Liver (tissue), 9 donors: Measurements from ENCODE around the gene RSBN1L. TPM values are rescaled to one million over a fixed set of nuclear protein-coding genes. Genes with fewer than 3 reads are reported as not detected.

Experiments used
- DNase-seq: peaks from one replicate; pipeline ENCODE4 v3.0.0-alpha.2; 2017; ENCODE audit warnings: low spot score
- H3K27ac ChIP-seq, 2 donors: one replicate each; pipeline ENCODE4 v1.7.0; 2013; ENCODE audit warnings: inconsistent platforms in 2 of 2, low read length in 2 of 2, control low read depth in 1 of 2, low read depth in 1 of 2, mild to moderate bottlenecking in 1 of 2
- H3K27me3 ChIP-seq, 4 donors: one replicate each; pipeline versions ENCODE4 v1.6.1 to v1.7.0; 2013; ENCODE audit warnings: low read length in 3 of 4, inconsistent platforms in 1 of 4, mild to moderate bottlenecking in 1 of 4, moderate library complexity in 1 of 4; ENCODE audit not compliant: control insufficient read depth in 4 of 4, insufficient read depth in 4 of 4
- H3K36me3 ChIP-seq, 4 donors: one replicate each; pipeline versions ENCODE4 v1.6.1 to v1.7.0; 2013; ENCODE audit warnings: low read length in 3 of 4, mild to moderate bottlenecking in 3 of 4, low read depth in 1 of 4, moderate library complexity in 1 of 4; ENCODE audit not compliant: control insufficient read depth in 4 of 4, insufficient read depth in 3 of 4
- H3K4me1 ChIP-seq, 4 donors: one replicate each; pipeline versions ENCODE4 v1.6.1 to v1.7.0; 2013; ENCODE audit warnings: low read length in 3 of 4, mild to moderate bottlenecking in 3 of 4, moderate library complexity in 1 of 4; ENCODE audit not compliant: control insufficient read depth in 4 of 4, insufficient read depth in 4 of 4
- H3K4me3 ChIP-seq, 3 donors: one replicate each; pipeline versions ENCODE4 v1.6.1 to v1.7.0; 2013; ENCODE audit warnings: low read length in 3 of 3, control low read depth in 1 of 3, low read depth in 1 of 3, mild to moderate bottlenecking in 1 of 3
- H3K9ac ChIP-seq, 2 donors: one replicate each; pipeline ENCODE4 v1.7.0; 2013; ENCODE audit warnings: low read length in 2 of 2, mild to moderate bottlenecking in 2 of 2, moderate library complexity in 2 of 2, control low read depth in 1 of 2, low read depth in 1 of 2
- H3K9me3 ChIP-seq, 4 donors: one replicate each; pipeline versions ENCODE4 v1.6.1 to v1.7.0; 2013; ENCODE audit warnings: low read length in 3 of 4; ENCODE audit not compliant: control insufficient read depth in 4 of 4
- EGR1 ChIP-seq, 2 donors: IDR thresholded peaks; 2 replicates each; pipeline ENCODE4 v1.6.1; 2016 to 2018; ENCODE audit warnings: antibody characterized with exemption in 2 of 2, low read depth in 2 of 2
- FOXA1 ChIP-seq: IDR thresholded peaks from 2 replicates; pipeline ENCODE4 v1.6.1; 2016; ENCODE audit warnings: antibody characterized with exemption
- FOXA2 ChIP-seq: IDR thresholded peaks from 2 replicates; pipeline ENCODE4 v1.6.1; 2016; ENCODE audit warnings: antibody characterized with exemption
- GABPA ChIP-seq, 2 donors: IDR thresholded peaks in 1 of 2; conservative IDR thresholded peaks in 1 of 2; 2 replicates each; pipeline ENCODE4 v1.6.1; 2016; ENCODE audit warnings: antibody characterized with exemption in 2 of 2, mild to moderate bottlenecking in 1 of 2, moderate library complexity in 1 of 2
- HNF4A ChIP-seq, 2 donors: conservative IDR thresholded peaks; 2 replicates each; pipeline ENCODE4 v1.6.1; 2016; ENCODE audit warnings: antibody characterized with exemption in 2 of 2, mild to moderate bottlenecking in 2 of 2
- HNF4G ChIP-seq: IDR thresholded peaks from 2 replicates; pipeline ENCODE4 v1.6.1; 2016; ENCODE audit warnings: antibody characterized with exemption
- JUND ChIP-seq, 2 donors: IDR thresholded peaks; 2 replicates each; pipeline ENCODE4 v1.6.1; 2016; ENCODE audit warnings: antibody characterized with exemption in 2 of 2
- NR2F2 ChIP-seq: IDR thresholded peaks from 2 replicates; pipeline ENCODE4 v1.6.1; 2016; ENCODE audit warnings: antibody characterized with exemption
- RAD21 ChIP-seq, 2 donors: IDR thresholded peaks; 2 replicates each; pipeline ENCODE4 v1.6.1; 2016; ENCODE audit warnings: antibody characterized with exemption in 2 of 2, mild to moderate bottlenecking in 2 of 2
- REST ChIP-seq: IDR thresholded peaks from 2 replicates; pipeline ENCODE4 v1.6.1; 2016; ENCODE audit warnings: antibody characterized with exemption, mild to moderate bottlenecking
- RXRA ChIP-seq, 2 donors: IDR thresholded peaks; 2 replicates each; pipeline ENCODE4 v1.6.1; 2017 to 2018; ENCODE audit warnings: antibody characterized with exemption in 2 of 2, mild to moderate bottlenecking in 1 of 2
- SP1 ChIP-seq: IDR thresholded peaks from 2 replicates; pipeline ENCODE4 v1.6.1; 2018; ENCODE audit warnings: antibody characterized with exemption, mild to moderate bottlenecking
- TAF1 ChIP-seq: conservative IDR thresholded peaks from 2 replicates; pipeline ENCODE4 v1.6.1; 2016; ENCODE audit warnings: antibody characterized with exemption, mild to moderate bottlenecking
- YY1 ChIP-seq: IDR thresholded peaks from 2 replicates; pipeline ENCODE4 v1.6.1; 2016; ENCODE audit warnings: antibody characterized with exemption, mild to moderate bottlenecking
- WGBS: extraction: QIAGEN DNeasy Blood & Tissue Kit; methylation state at CpG from one replicate; pipeline ENCODE4 v1.1.7; 2013; 5-methylcytosine and 5-hydroxymethylcytosine counted together
- polyA plus RNA-seq, 2 donors: library from polyadenylated mRNA; stranded (reverse) in 1 of 2; unstranded in 1 of 2; fragments of 200-250 nt in 1 of 2; fragments of >200 nt in 1 of 2; fragmentation: Nextera tagmentation in 1 of 2; extraction: Ambion mirVana in 1 of 2; gene quantifications; one replicate each; pipeline versions ENCODE4 v1.2.1 to v1.2.3, GENCODE V29; 2013 to 2015
- total RNA-seq, 2 donors: library from RNA; depleted of rRNA; stranded (reverse); fragments of >200 nt; gene quantifications; one replicate each; pipeline ENCODE4 v1.2.3, GENCODE V29; 2014
- TF ChIP-seq, protein P1 (sequence below): IDR thresholded peaks from 2 replicates; pipeline ENCODE4 v1.6.1; 2016; ENCODE audit warnings: antibody characterized with exemption
- TF ChIP-seq, protein P2 (sequence below): IDR thresholded peaks from 2 replicates; pipeline ENCODE4 v1.6.1; 2016; ENCODE audit warnings: antibody characterized with exemption
- TF ChIP-seq, protein P3 (sequence below): IDR thresholded peaks from 2 replicates; pipeline ENCODE4 v1.6.1; 2016; ENCODE audit warnings: antibody characterized with exemption
- TF ChIP-seq, protein P4 (sequence below): fragments of 150-350 bp; IDR thresholded peaks from 2 replicates; pipeline ENCODE4 v1.5.1; 2017; ENCODE audit warnings: improper control_type of control experiment, low read depth, low read length; ENCODE audit not compliant: missing input control
- donor health status: healthy.
- donor health status: healthy.
- donor health status: healthy.
- donor health status: healthy.
- donor health status: healthy.

RSBN1L gene
- total and polyA plus RNA-seq, 4 donors = 3.3 to 23.4 (median 7.9) TPM

- DNase-seq = no peak
- H3K27me3 ChIP-seq = no peaks in the 10 kb centered on the region
- 59% methylated on average over 6 of the region's 6 CpGs for WGBS
- H3K4me3 ChIP-seq = no peak overlapping the region
- peak overlapping the region in 1 of 2 donors; percentile 27 for H3K9ac ChIP-seq
- H3K9me3 ChIP-seq = no peaks in the 10 kb centered on the region
- peaks cover 5 to 33% (median 24%) of the 10 kb centered on the region in 4 donors for H3K4me1 ChIP-seq
- TF ChIP-seq HNF4A (conservative IDR thresholded peaks at IDR 0.05) (peak in 1 of 2 donors; percentile 29), YY1 (no peak)
- peaks cover 0 to 2% (median 0%) of the 10 kb centered on the region in 4 donors for H3K36me3 ChIP-seq
- peak overlapping the region; percentile 50 to 75 for H3K27ac ChIP-seq
Measured at GRCh38 chr7:77766801-77767605, 70.7 kb downstream of the RSBN1L start.

DNA sequence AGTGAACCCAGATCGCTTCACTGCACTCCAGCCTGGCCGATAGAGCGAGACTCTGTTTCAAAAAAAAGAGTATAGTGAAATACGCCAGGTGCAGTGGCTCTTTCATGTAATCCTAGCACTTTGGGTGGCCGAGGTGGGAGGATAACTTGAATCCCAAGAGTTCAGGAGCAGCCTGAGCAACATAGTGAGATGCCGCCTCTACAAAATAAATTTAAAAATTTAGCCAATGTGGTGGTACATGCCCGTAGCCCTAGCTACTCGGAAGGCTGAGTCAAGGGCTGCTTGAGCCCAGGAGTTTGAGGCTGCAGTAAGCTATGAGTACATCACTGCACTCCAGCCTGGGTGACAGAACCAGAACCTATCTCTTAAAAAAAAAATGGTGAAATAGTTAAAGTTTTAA, 74.1 kb downstream of the RSBN1L start:
- 97% methylated on average over 8 of the region's 8 CpGs for WGBS
- Histone ChIP-seq H3K27ac (no peak overlapping the region), H3K36me3 (peaks cover 0 to 18% (median 13%) of the 10 kb centered on the region in 4 donors)

DNA sequence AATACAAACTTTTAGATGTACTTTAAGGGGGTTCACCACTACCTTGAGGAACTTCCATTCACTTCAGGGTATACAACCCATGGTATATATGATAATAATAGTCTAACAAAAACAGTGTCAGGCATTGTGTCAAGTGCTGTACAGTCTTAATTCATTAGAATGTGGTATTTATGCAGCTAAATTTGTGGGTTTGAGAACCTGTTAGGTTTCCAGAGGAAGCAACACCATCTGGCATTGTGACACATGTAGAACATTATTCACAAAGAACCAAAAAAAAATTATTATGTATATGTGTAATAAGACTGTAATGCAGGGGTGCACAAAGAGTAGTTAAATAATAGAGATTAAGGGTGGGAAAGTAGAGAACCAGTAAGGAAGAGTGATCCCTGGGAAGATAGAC, 75.6 kb downstream of the RSBN1L start:
- peaks cover 0 to 24% (median 16%) of the 10 kb centered on the region in 4 donors for H3K36me3 ChIP-seq

More for the DNA sequence above, 74.1 kb downstream of the RSBN1L start:
- no peaks in the 10 kb centered on the region for H3K9me3 ChIP-seq
- H3K4me1 ChIP-seq = peaks cover 5 to 21% (median 19%) of the 10 kb centered on the region in 4 donors
- no peak for DNase-seq
- no peaks in the 10 kb centered on the region for H3K27me3 ChIP-seq
- H3K9ac ChIP-seq = no peak overlapping the region
- TF ChIP-seq JUND (IDR thresholded peaks at IDR 0.05) (no peak), TAF1 (no peak), NR2F2 (no peak)
- no peak overlapping the region for H3K4me3 ChIP-seq

More for the DNA sequence above, 75.6 kb downstream of the RSBN1L start:
- TF ChIP-seq EGR1 (IDR thresholded peaks at IDR 0.05; ENCODE audit: low read depth in 2 of 2) (no peak), RXRA (IDR thresholded peaks at IDR 0.05) (no peak), YY1 (no peak), SP1 (no peak), RAD21 (IDR thresholded peaks at IDR 0.05) (no peak), REST (no peak), HNF4A (conservative IDR thresholded peaks at IDR 0.05) (no peak), FOXA2 (no peak), NR2F2 (no peak), JUND (IDR thresholded peaks at IDR 0.05) (no peak), HNF4G (no peak), FOXA1 (no peak), GABPA (IDR thresholded peaks at IDR 0.05 in 1 of 2, conservative IDR thresholded peaks at IDR 0.05 in 1 of 2) (no peak), TAF1 (no peak)
- TF ChIP-seq, protein P1, sequence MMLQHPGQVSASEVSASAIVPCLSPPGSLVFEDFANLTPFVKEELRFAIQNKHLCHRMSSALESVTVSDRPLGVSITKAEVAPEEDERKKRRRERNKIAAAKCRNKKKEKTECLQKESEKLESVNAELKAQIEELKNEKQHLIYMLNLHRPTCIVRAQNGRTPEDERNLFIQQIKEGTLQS = no peak
- TF ChIP-seq, protein P2, sequence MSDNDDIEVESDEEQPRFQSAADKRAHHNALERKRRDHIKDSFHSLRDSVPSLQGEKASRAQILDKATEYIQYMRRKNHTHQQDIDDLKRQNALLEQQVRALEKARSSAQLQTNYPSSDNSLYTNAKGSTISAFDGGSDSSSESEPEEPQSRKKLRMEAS = no peak
- TF ChIP-seq, protein P3, sequence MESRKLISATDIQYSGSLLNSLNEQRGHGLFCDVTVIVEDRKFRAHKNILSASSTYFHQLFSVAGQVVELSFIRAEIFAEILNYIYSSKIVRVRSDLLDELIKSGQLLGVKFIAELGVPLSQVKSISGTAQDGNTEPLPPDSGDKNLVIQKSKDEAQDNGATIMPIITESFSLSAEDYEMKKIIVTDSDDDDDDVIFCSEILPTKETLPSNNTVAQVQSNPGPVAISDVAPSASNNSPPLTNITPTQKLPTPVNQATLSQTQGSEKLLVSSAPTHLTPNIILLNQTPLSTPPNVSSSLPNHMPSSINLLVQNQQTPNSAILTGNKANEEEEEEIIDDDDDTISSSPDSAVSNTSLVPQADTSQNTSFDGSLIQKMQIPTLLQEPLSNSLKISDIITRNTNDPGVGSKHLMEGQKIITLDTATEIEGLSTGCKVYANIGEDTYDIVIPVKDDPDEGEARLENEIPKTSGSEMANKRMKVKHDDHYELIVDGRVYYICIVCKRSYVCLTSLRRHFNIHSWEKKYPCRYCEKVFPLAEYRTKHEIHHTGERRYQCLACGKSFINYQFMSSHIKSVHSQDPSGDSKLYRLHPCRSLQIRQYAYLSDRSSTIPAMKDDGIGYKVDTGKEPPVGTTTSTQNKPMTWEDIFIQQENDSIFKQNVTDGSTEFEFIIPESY = no peak
- TF ChIP-seq, protein P4, sequence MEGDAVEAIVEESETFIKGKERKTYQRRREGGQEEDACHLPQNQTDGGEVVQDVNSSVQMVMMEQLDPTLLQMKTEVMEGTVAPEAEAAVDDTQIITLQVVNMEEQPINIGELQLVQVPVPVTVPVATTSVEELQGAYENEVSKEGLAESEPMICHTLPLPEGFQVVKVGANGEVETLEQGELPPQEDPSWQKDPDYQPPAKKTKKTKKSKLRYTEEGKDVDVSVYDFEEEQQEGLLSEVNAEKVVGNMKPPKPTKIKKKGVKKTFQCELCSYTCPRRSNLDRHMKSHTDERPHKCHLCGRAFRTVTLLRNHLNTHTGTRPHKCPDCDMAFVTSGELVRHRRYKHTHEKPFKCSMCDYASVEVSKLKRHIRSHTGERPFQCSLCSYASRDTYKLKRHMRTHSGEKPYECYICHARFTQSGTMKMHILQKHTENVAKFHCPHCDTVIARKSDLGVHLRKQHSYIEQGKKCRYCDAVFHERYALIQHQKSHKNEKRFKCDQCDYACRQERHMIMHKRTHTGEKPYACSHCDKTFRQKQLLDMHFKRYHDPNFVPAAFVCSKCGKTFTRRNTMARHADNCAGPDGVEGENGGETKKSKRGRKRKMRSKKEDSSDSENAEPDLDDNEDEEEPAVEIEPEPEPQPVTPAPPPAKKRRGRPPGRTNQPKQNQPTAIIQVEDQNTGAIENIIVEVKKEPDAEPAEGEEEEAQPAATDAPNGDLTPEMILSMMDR = no peak
- no peak for DNase-seq
- Histone ChIP-seq H3K27ac (no peak overlapping the region), H3K9ac (no peak overlapping the region), H3K27me3 (no peaks in the 10 kb centered on the region), H3K4me1 (peaks cover 0 to 10% (median 9%) of the 10 kb centered on the region in 4 donors), H3K9me3 (no peaks in the 10 kb centered on the region), H3K4me3 (no peak overlapping the region)
